HPDE6-E6E7 (cell line): Measurements from ENCODE around the gene EYS.
"Not testable (repeated sequence)": the region's sequence is repeated elsewhere in the genome, so short reads cannot be mapped to it uniquely, and the experiment has no call there.

ENCODE experiments used
- DNase-seq: peaks from one replicate; pipeline ENCODE4 v3.0.0; 2011; ENCODE audit warnings: missing footprints; ENCODE audit errors: extremely low spot score

Gene EYS

DNA sequence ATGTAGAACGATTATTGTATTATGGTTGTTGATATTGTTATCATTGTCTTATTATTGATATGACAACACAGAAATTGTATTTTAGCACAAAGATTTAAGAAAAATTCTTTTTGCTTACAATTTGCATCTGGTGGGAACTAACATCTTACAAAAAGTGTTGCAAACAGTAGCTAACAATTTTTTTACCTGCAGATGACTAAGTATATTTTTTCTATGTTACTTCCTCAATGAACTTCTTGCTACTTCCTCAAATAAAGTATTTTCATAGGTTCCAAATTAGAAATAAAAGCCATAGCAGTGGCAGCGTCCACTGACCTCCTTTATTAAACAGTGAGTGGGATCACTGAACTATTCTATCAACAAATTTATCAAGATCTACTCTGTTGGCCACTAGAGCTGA, 1224.4 kb downstream of the EYS start:
- no peak for DNase-seq

DNA sequence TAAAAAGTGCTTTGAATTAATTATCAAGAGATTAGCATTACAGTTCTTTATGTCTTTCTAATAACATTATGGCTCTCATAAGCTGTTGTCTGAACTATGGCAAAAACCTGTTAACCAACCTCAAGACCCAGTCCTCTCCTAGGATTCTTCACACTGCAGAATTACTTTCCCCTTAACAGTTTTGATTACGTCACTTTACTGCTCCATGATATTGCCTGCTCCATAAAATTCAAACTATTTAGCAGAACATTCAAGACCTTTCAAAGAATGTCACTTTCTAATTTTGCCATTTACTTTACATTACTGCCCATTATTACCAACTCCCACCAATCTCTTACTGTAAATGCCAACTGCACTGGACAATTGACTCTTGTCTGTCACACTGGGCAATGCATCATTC, 1227.9 kb downstream of the EYS start:
- DNase-seq = no peak

DNA sequence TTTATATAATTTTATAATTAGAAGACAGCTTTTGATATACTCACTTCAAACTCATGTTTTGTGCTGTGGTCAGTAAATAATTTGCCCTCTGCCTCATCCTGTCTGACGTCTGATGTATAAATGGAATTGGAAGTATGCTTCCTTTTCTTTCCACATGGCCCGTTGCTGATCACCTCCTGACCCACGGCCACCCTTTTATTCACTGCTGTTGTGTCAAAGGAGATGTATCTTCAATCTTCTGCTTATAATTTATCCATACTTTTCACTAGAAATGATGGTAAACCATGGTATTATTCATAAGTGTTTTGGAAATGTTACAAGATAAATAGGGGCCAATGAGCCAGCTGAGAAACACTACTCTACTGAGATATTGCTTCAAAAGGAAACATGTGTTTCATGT, 1229.6 kb downstream of the EYS start:
- DNase-seq = no peak

DNA sequence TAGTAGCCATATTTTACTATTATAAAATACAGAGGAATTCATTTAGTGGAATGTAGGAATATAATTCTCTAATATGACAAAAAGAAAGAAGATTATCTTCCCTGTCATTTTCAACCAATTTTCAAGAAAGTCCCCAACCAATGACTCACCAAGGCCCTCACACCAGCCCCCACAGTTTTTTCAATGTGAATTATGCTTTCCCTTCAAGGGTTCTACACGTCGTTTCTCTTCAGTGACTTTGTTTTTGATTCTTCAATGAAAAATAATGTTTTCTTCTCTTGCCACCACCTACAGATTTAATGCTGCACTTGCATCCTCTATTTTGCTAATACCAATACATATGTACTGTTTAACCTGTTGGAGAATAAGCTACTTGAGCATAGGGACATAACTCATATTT, 1230.1 kb downstream of the EYS start:
- DNase-seq = no peak

DNA sequence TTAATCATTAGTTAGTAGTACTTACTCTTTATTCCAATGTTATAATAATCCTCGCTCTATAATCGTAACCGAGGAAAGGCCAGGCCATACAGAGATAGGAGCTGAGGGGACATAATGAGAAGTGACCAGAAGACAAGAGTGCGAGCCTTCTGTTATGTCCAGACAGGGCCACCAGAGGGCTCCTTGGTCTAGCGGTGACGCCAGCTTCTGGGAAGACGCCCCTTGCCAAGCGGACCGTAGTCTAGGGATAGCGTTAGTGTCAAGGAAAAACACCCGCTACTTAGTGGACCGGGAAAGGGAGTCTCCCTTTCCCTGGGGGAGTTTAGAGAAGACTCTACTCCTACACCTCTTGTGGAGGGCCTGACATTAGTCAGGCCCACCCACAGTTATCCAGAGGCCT, 1237.6 kb downstream of the EYS start:
- not testable (repeated sequence) for DNase-seq

DNA sequence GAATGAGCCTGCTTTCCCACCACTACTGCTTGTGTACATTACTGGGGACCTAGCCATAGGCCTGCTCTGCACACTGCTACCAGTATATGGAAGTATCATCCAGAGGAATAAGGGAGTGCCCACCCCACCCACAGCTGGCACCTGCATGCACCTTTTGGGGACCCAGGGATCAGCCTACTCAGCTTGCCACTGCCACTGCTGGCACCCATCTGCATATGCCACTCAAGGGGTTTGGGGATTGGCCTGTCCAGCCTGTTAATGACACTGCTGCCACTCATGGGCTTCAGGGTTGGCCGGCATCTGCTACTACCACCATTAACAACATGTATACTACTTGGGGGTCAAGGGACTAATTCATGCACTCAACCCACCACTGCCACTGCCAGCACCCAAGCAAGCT, 1239.4 kb downstream of the EYS start:
- no peak for DNase-seq

DNA sequence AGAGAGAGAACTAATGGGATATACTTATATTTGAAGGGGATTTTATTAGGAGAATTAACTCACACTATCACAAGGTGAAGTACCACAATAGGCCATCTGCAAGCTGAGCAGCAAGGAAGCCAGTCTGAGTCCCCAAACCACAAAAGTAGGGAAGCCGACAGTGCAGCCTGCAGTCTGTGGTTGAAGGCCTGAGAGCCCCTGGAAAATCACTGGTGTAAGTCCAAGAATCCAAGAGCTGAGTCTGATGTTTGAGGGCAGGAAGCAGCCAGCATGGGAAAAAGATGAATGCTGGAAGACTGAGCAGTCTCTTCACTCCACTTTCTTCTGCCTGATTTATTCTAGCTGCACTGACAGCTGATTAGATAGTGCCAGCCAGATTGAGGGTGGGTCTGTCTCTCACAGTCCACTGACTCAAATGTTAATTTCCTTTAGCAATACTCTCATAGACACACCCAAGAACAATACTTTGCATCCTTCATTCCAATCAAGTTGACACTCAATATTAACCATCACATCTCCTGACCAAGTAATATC, 1247.5 kb downstream of the EYS start:
- DNase-seq = no peak

DNA sequence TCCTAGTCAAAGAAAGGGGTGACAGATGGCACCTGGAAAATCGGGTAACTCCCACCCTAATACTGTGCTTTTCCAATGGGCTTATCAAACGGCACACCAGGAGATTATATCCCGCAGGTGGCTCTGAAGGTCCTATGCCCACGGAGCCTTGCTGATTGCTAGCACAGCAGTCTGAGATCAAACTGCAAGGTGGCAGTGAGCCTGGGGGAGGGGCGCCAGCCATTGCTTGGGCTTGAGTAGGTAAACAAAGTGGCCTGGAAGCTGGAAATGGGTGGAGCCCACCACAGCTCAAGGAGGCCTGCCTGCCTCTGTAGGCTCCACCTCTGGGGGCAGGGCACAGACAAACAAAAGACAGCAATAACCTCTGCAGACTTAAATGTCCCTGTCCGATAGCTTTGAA, 1258.9 kb downstream of the EYS start:
- DNase-seq = not testable (repeated sequence)

DNA sequence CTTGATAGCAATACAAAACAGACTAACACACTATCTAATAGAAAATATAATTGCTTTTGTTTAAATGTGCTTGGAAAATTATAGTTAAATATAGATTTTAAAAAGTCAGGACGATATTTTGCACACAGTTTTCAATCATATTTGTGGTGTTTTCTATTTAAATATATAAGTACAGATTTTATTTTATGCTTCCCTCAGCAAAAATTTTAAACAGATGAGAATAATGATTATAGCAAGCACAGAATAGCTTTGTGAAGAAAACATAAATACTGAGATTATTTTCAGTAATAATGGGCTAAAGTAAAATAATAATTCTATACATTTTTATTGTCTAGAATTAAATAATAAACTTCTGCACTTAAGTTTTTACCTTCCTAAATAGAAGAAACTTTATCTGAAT, 1262.0 kb downstream of the EYS start:
- DNase-seq = no peak

DNA sequence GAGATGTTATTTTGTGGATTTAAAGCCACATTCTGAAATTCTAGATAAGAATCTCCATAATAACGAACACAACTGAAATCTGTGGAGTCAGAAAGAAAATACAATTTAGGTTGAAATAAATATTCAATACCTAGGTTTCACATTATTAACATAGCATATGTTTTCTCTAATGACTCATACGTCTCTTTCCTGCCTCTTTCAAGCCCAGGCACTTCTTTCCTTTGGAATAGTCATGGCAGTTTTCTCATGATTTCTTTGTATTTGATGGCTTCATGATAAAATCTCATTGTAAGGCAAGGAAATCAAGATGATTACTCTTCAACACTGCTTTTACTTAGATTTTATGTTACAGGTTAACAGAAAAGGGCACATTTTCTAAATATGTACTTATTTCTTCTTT, 1267.8 kb downstream of the EYS start:
- peak; percentile 6 for DNase-seq

DNA sequence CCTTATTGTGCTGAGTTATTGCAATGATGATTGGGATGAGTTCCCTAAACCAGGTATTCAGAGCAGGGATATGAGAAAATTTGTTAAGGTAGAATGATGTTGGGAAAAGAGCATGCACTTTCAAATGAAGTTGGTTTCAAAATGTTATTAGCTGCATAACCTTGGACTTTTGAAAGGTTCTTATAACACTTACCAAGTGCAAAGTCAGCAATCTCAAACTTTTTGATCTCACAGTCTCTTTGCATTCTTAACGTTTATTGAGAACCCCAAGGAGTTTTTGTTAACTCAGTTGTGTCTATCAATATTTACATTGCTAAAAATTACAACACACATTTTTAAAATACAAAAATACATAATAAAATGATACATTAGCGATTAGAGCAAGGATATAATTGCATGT, 1269.0 kb downstream of the EYS start:
- DNase-seq = no peak

DNA sequence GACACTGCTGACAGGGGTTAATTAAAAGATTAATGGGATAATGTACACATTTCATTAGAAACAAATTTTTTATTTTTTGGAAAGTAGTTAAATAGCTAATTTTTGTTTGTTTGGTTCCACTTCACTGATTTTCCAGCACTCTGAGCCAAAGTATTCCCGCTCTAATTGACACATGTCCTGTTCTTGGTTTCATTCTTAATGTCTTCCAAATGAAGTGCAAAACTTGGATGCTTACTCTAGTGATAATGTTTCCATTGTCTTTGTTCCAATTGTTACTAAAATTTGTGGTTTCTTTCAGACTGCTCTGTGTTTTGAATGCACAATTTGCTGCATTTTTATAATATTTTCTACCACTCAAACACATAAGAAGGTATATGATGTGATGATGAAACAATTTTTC, 1277.1 kb downstream of the EYS start:
- no peak for DNase-seq

DNA sequence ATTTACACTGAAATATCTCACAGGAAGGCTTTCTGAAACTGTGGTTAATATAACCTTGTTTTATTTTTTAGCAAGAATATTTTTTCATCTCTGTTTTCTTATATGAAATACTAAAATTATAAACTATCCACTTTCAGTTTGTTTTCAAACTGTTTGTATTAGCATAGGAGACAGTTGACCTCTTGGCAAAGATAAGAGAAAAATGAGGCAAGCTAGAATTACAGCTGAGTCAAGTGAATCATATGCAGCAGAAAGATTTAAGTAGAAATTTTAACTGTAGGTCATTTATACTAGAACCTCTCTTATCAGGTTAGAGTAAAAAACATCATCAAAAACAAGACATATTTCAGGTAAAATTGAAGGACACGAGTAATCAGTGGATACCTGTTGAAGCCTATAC, 1278.8 kb downstream of the EYS start:
- no peak for DNase-seq

DNA sequence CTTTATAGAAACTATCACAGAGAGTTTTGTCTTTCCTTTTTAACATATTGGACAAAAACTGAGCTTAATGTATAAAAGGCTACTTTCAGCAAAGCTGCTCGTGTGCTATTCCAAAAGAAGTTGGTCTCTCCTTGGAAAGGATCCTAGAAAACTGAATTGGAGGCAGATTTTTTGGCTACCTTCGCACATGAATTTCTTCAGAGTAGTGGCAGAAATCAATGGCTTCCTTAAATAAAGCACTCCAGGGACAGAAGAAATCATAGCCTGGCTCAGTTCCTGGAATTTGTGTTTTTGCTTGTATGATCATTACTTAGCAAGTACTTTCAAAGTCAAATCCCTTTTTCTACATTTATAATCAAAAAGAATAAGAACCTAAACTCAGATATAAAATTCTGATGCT, 1291.1 kb downstream of the EYS start:
- no peak for DNase-seq

DNA sequence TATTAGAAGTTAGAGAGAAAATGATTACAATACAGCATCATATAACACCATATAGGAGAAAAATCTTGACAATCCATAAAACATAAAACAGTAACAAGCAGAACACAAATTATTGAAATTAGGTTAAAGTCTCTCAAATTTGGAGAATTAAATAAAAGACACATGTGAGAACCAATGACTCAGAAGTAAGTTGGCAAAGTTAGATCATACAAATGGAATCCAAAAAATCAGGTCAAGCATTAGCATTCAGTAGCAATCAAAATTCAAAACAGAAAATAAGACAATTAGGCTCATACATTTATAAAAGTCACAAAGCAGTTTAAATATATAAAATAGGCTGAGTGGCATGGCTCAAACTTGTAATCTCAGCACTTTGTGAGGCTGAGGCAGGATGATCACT, 1295.8 kb downstream of the EYS start:
- peak; percentile 1 for DNase-seq

DNA sequence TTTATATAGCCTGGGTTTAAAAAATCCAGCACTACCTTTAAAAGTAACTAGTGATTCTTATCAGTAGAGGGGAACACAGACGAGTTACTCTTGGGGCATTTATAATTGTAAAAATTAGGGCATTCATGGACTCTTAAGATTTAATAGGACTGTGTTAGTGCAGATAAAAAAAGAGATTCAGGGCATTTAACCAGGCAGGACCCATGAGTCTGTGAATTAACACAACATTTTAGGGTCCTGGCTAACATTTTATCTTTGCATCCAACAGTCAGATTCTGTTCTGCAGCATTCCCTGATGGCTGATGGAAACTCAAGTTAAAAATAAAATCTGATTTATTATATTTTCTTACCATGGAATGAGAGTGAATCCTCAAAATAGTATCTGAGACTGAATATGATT, 1297.1 kb downstream of the EYS start:
- DNase-seq = no peak

DNA sequence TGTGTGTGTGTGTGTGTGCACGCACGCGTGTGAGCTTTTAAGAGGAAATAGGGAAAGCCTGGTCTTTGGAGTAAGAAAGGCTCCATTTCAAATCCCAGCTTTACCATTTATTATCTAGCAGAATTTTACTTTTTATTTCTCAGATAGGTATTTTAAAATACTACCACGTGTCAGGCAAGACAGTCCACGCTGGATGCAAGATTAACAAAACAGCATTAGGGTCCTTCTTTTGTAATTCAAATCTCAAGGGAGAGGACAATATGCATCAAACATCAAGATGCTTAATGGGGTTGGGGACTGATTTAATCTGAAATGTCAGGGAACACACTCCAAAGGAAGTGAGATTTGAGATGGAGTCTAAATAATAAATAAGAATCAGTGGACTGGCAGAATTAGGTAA, 1302.6 kb downstream of the EYS start:
- DNase-seq = no peak

DNA sequence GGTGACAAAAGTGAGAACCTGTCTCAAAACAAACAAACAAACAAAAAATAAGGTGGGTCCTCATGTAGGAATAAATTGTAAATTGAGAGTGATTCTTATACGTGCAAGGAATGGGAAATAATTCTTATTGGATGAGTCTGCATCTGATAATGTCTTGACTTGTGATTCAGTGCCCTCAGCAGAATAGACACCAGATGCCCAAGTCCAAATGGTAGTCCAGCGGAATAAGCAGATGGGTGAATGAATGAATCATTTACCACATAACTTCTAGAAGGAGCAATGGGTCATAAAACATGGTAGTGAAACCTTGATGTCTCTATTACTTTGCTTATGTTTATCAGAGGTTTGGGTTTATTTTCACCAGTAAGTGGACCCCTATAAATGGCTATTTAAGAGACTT, 1323.7 kb downstream of the EYS start:
- DNase-seq = no peak

DNA sequence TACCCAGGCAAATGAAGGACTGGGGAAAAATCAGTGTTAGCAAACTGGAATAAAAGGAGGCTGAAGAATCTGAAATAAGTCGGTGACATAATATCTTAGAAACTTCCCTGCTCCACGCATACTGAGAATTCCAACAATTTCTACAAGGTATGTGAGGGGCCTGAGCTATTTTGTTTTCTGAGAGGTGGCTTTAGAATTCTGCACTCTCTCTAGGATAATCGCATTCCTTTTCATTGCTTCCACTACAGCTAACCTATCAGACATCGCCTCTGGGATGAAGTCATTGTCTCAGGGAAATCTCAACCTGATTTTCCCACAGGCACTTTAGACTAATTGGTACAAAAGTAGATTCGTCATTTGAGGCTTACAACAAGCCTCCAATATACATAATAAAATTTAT, 1330.6 kb downstream of the EYS start:
- DNase-seq = no peak

DNA sequence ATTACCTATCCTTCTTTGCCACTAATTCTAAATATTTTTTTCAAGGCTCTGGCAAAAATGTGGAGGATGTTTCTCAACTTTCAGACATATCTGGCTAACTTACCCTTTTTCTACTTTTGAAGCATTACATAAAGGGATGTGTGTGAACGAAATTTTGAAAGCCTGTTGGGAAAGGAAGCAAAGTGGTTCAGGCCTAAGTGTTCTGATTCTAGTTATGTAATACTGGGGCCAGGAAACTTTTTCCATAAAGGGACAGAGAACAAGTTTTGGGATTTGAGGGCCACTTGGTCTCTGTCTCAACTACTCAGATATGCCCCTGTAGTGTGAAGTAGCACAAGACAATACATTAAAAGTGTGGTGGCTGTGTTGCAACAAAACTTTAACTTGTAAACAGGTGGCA, 1349.6 kb downstream of the EYS start:
- no peak for DNase-seq

DNA sequence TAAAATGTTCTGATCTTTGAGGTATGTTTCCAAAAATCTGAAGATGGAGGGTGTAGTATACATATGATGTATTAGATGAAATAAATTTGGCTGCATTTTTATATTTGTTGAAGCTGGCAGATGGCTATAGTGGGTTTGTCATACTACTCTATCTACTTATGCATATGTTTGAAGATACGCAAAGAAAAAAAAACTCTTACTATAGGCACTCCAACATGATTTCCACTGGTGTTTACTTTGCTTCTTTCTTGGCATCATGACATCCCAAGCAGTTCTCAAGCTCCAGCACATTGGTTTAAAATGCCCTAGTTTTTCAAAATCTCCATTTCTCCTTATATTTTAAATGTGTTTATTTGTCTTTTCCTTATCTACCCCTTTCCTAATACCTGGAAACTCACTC, 1359.6 kb downstream of the EYS start:
- no peak for DNase-seq

DNA sequence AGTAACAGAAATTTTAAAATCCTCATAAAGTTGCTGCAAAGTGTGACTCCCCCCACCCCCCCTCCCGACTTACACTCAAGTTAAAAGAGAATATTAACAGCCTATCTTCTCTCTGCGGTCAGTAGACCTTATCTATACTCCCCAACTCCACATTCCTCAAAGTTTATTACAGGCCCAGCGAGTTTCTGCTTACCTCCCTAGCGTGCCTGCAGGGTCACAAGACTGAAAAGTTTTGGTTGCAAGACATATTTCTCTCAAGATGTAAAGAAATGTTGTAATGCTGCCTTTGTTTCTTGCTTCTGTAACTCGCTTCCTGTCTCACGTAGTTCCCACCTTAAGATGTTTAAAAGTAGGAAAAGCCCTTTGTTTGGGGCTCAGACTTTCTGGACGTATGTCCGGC, 1371.8 kb downstream of the EYS start:
- DNase-seq = no peak

DNA sequence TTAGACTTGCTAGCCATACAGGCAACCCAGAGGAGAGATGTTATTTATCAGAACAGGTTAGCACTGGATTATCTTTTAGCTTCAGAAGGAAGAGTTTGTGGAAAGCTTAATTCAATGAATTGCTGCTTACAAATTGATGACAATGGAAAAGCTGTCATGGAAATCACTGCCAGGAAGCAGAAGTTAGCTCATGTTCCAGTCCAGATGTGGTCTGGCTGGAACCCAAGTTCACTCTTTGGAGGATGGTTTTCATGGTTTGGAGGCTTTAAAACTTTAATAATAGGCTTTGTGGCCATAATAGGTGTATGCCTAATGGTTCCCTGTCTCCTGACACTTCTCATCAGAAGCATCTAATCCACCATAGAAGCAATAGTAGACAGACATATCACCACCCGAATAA, 1372.4 kb downstream of the EYS start:
- no peak for DNase-seq

DNA sequence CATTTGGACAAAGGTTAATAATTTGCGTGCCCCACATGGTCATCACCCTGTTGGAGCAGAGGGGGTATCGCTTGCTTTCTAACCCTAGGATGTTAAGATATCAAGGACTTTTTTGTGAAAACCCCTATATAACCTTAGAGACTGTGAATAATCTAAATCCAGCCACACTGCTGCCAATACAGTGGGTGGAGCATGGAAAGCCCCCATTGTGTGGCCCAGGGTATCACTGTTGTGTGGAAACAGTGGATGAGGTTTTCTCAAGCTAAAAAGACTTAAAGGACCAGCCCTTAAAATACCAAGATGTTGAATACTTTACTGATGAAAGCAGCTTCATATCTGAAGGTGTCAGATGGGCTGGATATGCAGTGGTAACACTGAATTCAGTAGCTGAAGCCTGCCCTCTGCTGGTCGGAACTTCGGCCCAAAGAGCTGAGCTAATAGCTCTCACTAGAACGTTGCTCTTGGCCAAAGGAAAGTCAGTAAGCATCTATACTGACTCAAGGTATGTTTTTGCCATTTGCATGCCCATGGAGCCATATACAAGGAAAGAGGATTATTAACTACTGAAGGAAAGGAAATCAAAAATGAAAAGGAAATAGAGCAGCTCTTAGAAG, 1376.2 kb downstream of the EYS start:
- no peak for DNase-seq
